Lower leg skin (tissue), 3 donors: ENCODE measurements around the gene TMC8.

Experiments
- POLR2A ChIP-seq, 2 donors: fragments of 450-650 bp; IDR thresholded peaks; one replicate each; pipeline ENCODE4 v1.6.1; 2016 to 2017; ENCODE audit warnings: antibody characterized with exemption in 2 of 2, mild to moderate bottlenecking in 1 of 2, moderate library complexity in 1 of 2
- TF ChIP-seq, protein P1 (sequence below), 3 donors: fragments of 450-650 bp; IDR thresholded peaks; one replicate each; pipeline ENCODE4 v1.5.1; 2016; ENCODE audit warnings: antibody characterized with exemption in 3 of 3, mild to moderate bottlenecking in 3 of 3, moderate library complexity in 2 of 3

DNA sequence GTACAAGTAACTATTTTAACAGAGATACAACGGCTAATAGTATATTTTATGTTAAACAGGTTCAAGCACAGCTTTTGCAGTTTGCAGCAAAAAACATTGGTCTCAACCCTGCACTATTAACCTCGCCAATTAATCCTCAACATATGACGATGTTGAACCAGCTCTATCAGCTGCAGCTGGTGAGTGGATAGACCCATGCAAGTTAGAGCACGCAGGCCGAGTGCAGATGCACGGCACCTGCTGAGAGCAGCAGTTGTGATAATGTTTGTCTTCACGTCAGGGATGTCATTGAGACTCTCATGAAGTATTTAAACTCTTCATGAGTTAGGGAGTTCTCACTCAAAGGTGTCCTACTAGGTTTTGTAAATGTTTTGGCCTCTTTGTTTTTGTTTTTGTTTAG lies 47.6 kb upstream of the TMC8 start:
- TF ChIP-seq, protein P1, sequence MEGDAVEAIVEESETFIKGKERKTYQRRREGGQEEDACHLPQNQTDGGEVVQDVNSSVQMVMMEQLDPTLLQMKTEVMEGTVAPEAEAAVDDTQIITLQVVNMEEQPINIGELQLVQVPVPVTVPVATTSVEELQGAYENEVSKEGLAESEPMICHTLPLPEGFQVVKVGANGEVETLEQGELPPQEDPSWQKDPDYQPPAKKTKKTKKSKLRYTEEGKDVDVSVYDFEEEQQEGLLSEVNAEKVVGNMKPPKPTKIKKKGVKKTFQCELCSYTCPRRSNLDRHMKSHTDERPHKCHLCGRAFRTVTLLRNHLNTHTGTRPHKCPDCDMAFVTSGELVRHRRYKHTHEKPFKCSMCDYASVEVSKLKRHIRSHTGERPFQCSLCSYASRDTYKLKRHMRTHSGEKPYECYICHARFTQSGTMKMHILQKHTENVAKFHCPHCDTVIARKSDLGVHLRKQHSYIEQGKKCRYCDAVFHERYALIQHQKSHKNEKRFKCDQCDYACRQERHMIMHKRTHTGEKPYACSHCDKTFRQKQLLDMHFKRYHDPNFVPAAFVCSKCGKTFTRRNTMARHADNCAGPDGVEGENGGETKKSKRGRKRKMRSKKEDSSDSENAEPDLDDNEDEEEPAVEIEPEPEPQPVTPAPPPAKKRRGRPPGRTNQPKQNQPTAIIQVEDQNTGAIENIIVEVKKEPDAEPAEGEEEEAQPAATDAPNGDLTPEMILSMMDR (IDR thresholded peaks at IDR 0.05) = no peak
- TF ChIP-seq POLR2A (IDR thresholded peaks at IDR 0.05) = no peak
